ENCODE data around the gene MRPL42.
"Not testable (repeated sequence)": the region's sequence is repeated elsewhere in the genome, so short reads cannot be mapped to it uniquely, and the experiment has no call there.

Gene MRPL42

GRCh38 chr12:93550748-93551611, 83.7 kb downstream of the MRPL42 start:
- DNase-seq: no peak

DNA sequence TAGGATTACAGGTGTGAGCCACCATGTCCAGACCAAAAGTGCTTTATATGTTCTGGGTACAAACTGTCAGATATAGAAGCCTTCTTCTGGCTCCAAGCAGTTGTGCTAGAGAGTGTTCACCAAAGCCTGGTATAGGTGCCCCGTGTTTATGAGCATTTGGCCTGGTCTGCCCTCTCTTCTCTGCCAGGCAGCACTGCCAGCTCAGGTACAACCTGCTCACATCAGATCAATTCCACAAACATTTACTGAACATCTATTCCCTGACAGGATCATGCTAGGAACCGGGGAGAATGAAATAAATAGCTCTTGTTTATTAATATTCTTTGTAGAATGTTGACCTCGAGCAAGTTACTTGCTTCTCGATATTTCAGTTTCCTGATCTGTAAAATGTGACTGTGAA, 85.1 kb downstream of the MRPL42 start:
- no peak for DNase-seq

DNA sequence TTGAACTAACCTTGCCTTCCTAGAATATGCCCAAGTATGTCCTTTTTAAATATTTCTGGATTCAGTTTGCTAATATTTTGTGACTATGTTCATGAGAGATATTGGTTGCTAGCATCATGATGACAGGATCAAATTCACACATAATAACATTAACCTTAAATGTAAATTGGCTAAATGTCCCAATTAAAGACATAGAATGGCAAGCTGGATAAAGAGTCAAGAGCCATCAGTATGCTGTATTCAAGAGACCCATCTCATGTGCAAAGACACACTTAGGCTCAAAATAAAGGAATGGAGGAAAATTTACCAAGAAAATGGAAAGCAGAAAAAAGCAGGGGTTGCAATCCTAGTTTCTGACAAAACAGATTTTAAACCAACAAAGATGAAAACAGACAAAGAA, 90.6 kb downstream of the MRPL42 start:
- not testable (repeated sequence) for DNase-seq

GRCh38 chr12:93558685-93559084, 91.4 kb downstream of the MRPL42 start:
- DNase-seq: not testable (repeated sequence)

GRCh38 chr12:93563807-93564538, 96.7 kb downstream of the MRPL42 start:
- DNase-seq: no peak

DNA sequence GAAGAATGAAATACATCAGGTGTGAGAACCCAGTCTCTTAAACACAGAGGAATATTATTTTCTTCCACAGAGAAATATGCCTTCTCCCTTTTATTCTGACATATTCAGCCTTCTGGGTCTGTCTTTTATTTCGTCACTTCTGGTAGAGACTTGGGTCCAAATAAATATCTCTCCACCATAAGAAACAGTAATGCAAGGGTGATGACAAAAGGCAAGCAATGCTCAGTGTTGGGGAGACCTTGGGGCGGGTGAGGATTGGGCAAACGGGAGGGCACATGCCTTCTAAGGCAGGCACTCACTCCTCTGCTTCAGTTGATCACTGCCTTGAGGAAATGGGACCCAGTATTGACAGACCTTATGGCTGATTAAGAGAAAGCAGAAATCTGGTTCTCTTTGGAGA, 98.4 kb downstream of the MRPL42 start:
- no peak for DNase-seq
